Measurements from ENCODE around the gene AMDHD2.
"Not testable (repeated sequence)": the region's sequence is repeated elsewhere in the genome, so short reads cannot be mapped to it uniquely, and the experiment has no call there.

DNA sequence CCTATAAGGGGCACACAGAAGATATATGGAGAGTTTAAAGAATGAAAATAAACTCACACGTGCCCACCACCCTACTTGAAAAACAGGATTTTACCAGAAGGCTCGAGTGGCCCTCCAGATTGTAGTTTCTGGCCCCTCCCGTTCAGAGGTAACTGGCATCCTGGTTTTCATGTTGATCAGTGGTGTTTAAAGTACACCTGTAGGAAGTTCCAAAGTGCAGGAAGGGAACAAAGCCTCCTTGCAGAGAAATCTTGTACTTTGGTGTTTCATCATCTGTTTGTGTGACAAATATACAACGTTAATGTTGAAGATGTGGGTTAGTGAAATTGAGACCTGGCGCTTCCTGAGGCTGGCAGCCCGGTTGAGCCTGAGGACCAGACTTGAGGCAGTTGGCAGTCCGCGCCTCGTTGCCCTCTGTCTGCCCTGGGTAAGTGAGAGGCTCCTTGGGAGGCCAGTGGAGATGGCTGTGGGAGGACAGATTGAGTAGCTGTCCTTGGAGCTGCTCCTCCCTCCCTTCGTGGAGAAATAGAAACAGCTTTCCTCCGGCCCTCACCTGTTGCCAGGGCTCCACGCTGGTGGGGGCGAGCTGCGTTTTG is 30.2 kb downstream of the AMDHD2 start:
- TF ChIP-seq ZNF274 (IDR thresholded peaks at IDR 0.05; ENCODE audit: low read depth, low read length); SUZ12 (IDR thresholded peaks at IDR 0.05; ENCODE audit: extremely low read depth, insufficient read depth, insufficient read length); YY1 (IDR thresholded peaks at IDR 0.05; ENCODE audit: insufficient read depth, insufficient read length): not testable (repeated sequence)
